ENCODE results near the gene SLC26A1.

Gene SLC26A1, protein sequence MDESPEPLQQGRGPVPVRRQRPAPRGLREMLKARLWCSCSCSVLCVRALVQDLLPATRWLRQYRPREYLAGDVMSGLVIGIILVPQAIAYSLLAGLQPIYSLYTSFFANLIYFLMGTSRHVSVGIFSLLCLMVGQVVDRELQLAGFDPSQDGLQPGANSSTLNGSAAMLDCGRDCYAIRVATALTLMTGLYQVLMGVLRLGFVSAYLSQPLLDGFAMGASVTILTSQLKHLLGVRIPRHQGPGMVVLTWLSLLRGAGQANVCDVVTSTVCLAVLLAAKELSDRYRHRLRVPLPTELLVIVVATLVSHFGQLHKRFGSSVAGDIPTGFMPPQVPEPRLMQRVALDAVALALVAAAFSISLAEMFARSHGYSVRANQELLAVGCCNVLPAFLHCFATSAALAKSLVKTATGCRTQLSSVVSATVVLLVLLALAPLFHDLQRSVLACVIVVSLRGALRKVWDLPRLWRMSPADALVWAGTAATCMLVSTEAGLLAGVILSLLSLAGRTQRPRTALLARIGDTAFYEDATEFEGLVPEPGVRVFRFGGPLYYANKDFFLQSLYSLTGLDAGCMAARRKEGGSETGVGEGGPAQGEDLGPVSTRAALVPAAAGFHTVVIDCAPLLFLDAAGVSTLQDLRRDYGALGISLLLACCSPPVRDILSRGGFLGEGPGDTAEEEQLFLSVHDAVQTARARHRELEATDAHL

GRCh38 chr4:993111-994029, at the start of gene SLC26A1:
Gene SLC26A1 (minus strand): TSS chr4:993404. CDS start chr4:991703, 1,701 bp downstream.
- no peak for DNase-seq

- DNase-seq = no peak
Measured at GRCh38 chr4:1042352-1043055, 49.3 kb upstream of the SLC26A1 start.

GRCh38 chr4:1041936-1042330, 48.7 kb upstream of the SLC26A1 start:
- DNase-seq = no peak

DNA sequence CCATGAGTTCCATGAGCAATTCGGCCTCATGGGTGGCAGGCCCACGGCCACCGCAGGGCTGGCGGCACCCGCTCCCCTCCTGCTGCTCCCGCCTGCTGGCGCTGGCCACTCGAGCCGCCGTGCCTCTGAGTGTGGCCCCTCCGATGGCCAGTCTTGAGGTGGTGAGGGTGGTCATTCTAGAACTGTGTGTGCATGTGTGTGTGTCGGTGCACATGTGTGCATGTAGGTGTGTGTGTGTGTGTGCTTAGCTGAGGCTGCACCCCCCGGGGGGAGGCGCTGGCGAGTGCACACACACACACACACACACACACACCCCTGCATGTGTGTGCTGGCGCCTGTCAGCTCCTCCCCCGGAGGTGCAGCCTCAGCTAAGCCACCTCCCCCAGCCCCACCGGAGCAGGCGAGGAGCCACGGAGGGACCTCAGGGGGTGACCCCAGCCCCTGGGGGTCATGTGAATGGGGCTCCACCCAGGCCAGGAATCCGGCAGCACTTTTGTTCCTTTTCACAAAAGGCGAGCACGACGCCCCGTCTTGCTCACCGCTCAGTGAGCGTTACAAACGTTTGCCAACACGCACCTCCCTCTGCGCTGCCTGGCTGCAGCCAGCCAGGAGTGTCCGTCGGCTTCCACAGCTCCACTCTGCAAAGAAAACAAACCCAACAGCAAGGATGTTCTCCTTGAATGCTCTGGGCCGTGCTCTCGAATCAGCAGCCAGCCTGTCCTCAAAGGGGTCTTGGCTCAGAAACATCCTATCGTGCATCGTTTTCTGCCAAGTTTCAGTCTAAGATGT, 48.1 kb upstream of the SLC26A1 start:
- DNase-seq = peak; percentile 55

GRCh38 chr4:1040344-1041146, 47.3 kb upstream of the SLC26A1 start:
- no peak for DNase-seq

DNA sequence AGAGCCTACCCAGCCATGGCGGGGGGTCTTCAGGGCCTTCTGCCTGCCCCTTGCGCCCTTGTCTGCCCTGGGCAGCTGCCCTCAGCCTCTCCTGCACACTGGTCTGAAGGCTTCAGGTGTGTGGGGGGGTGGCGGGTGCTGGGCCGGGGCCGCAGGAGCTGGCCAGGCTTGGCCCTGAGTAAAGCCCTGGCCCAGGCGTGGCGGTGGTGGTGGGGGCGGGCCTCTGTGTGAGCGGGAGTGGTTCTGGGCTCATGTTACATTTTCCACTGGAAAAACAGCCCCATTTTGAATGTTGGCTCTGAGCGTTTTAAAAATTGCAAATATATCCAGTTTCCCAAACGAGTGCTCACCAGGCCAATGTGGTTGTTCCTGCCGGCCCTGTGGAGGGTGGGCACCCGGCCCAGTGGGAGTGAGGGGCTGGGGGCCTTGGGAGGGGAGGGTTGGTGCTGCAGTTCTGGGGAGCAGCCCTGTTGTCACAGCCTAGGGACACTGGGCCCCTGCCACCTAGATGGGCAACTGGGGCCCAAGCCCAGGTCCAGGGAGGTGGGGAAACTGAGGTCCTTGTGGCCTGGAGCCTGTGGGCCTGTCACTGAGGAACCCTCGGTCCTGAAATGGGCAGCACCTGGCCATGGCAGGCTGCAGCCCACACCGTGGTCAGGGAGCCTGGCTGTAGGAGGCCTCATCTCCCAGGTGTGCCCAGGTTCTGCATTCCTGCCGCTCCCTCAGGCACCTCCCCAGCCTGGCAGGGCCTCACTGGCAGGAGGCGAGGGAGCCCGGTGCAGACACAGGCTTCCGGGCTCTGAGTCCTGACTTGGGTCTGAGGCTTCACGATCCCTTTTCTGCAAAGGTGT, 46.5 kb upstream of the SLC26A1 start:
- peak; percentile 58 for DNase-seq

- no peak for DNase-seq
Measured at GRCh38 chr4:1038948-1039492, 45.8 kb upstream of the SLC26A1 start.

DNA sequence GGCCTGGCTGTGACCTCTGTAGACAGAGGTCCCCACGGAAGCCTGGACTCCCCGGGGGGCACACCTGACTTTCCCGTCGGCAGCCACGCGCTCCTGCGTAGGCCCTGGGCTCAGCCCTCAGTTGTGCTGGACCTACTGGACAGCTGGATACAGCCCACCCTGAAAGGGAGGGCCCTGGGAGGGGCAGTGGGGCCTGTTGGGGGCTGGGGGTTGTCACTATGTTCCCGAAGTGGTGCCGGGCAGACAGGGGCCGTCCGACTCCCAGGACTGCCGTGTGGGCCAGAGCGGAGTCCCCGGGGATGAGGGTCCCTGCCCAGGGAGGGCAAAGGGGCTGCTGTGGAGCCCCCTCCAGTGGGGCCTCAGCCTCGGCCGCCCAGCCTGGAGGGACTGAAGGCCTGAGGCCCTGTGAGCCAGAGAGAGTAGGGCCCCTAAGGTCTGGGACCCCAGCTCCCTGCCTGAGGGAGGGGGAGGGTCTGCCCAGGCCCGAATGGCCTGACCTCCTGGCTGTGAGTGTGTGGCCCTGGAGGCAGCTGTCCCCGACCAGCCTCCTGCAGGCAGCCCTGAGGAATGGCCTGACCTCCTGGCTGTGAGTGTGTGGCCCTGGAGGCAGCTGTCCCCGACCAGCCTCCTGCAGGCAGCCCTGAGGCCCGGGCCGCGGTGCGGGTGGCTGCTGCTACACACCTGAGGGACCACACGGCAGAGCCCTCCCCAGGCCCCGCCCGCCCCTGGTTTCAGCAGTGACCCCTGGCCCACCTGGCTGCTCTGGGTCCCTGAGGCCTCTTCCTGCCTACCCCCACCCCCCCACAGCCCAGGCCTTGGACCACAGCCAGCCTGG, 44.0 kb upstream of the SLC26A1 start:
- no peak for DNase-seq

GRCh38 chr4:1036095-1036494, 42.9 kb upstream of the SLC26A1 start:
- no peak for DNase-seq

DNA sequence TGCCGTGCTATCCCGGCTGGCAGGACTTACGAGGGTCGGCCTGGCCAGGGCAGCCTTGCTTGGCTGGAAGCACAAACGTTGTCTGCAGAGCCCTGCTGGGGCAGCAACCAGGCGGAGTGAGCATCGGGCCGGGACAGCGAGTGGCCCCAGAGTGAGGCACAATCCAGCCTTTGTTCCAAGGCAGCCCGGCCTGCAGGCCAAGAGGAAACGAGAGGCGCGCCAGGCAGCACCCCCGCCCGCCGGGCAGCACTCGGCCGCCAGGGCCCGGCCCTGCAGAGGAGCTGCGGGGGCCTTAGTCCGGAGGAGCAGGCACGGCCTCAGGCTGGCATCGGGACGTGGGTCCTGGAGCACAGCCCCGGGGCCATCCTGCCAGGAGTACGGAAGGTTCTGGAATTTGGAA, 42.3 kb upstream of the SLC26A1 start:
- DNase-seq = no peak

DNA sequence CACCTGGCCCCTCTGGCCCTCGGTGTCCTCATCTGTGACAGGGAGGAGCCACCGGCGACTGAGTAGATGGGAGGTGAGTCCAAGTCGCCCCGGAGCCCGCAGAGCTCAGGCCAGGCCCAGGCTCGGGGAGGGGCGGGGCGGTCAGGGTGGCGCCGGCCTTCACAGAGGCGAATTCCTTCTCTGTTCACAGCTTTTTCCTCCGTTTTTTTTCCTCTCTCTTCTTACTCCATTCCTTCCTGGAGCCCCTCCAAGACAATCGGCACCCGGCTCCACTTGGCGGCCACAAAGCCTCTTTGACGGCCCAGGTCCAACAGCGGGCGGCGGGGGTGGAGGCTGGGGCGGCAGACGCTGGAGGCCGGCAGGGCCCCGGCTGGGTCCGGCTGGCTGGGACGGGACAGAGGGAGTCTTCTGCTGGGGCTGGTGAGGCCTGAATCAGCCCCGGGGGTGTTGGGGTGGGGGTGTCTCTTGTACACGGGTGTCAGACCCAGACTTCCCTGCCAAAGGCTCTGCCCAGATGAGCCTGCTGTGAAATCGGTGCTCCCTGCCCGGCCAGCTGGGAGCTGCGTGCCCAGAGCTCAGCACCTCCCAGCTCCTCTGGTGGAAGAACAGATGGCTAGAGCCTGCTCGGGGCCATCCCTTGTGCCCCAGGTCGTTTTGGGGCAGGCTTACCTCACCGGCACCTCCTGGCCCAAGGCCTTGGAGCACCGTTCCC, 40.8 kb upstream of the SLC26A1 start:
- DNase-seq = peak; percentile 48

- DNase-seq = no peak
Measured at GRCh38 chr4:1032861-1033260, 39.7 kb upstream of the SLC26A1 start.

DNA sequence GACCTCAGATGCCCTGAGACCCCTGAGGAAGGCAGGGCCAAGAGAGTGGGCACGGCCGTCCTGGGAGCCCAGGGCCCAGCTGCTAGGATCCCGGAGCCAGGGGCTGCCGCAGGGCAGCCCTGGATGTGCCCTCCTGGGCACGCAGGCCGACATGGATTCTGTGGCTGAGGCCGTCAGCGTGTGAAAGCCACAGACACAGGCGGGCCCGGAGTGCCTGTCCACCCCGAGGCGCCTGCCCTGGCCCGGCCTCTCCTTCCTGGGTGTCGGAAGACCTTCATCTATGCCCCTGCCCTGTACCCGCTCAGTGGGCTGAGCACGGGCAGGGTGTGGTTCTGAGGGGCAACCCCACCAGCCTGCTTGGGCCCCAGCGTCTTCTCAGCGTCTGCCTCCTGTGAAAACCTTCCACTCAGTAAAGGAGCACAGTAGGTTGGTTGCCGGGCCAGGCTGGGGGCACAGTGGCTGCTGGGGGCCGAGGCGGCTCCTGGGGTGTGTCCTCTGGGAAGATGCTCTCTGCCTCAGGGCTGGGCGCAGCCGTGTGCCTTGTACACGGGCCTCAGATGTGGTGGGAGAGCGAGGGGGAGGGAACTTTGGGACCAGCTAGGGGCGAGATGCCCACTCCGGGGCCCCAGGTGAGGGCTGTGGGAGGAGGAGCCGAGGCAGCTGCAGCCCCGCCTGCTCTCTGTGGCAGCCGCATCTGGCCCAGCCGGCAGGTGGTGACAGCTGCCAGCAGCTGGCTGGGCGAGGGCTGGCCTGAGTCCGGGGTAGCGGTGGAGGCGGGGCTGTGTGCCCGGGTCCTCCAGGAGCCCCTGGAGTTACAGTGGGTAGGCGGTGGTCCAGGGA, 39.0 kb upstream of the SLC26A1 start:
- DNase-seq = no peak

GRCh38 chr4:1031346-1031745, 38.1 kb upstream of the SLC26A1 start:
- no peak for DNase-seq

DNA sequence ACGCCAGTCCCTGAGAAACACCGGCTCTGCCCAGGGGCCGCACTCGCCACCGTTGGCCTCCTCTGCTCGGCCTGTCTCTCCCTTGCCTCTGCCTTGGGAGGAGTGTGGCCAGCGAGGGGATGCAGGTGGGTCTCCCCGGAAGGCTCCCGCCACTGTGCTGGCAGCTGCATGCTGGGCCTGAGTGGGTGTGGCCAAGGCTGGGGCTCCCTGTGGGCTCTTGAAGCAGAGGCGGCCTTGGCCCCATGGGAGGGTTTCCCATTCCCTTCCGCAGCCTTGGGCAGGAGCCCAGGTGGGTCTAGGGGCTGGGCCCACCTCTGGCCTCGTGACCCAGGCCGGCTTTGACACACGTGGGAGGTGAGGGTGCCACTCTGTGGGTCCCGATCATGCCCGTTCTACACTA, 37.4 kb upstream of the SLC26A1 start:
- DNase-seq = no peak

- DNase-seq = no peak
Measured at GRCh38 chr4:1030031-1030430, 36.8 kb upstream of the SLC26A1 start.

GRCh38 chr4:1029529-1029928, 36.3 kb upstream of the SLC26A1 start:
- no peak for DNase-seq

All from fibroblast of skin of right quadriceps (primary cell).